Thoracic aorta (tissue), 2 donors: ENCODE results near the gene C11orf91. TPM values are rescaled to one million over a fixed set of nuclear protein-coding genes. Genes with fewer than 3 reads are reported as not detected.

Source experiments
- ATAC-seq: fragments of 150-250 bp; one replicate; pipeline ENCODE4 v1.8.0; 2017; ENCODE audit warnings: low read depth; ENCODE audit not compliant: insufficient number of reproducible peaks, low FRiP score
- DNase-seq: peaks from one replicate; pipeline ENCODE4 v3.0.0-alpha.2; 2020; ENCODE audit warnings: low spot score
- H3K27ac ChIP-seq, 2 donors: fragments of 200-600 bp; sonication (generic); 1 replicate in 1 of 2; 2 replicates in 1 of 2; pipeline ENCODE4 v1.5.1; 2016; ENCODE audit warnings: mild to moderate bottlenecking in 2 of 2, moderate library complexity in 2 of 2
- H3K27me3 ChIP-seq: fragments of 200-600 bp; sonication (generic); replicated peaks from 2 replicates; pipeline ENCODE4 v1.6.0; 2016; ENCODE audit warnings: mild to moderate bottlenecking; ENCODE audit not compliant: insufficient read depth
- H3K36me3 ChIP-seq: fragments of 200-600 bp; sonication (generic); one replicate; pipeline ENCODE4 v1.5.1; 2016
- H3K4me1 ChIP-seq, 2 donors: fragments of 200-600 bp; sonication (generic); 1 replicate in 1 of 2; 2 replicates in 1 of 2; pipeline versions ENCODE4 v1.5.1 to v1.6.0; 2016; ENCODE audit warnings: low read depth in 2 of 2, mild to moderate bottlenecking in 1 of 2; ENCODE audit not compliant: control insufficient read depth in 1 of 2
- H3K4me3 ChIP-seq: fragments of 200-600 bp; sonication (generic); 2 replicates; pipeline ENCODE4 v1.5.1; 2016; ENCODE audit warnings: mild to moderate bottlenecking
- H3K9me3 ChIP-seq: fragments of 200-600 bp; sonication (generic); 2 replicates; pipeline ENCODE4 v1.5.1; 2016
- CTCF ChIP-seq: fragments of 200-600 bp; sonication (generic); IDR thresholded peaks from one replicate; pipeline ENCODE4 v1.5.1; 2019; ENCODE audit warnings: antibody characterized with exemption
- total RNA-seq, 2 donors: library from RNA; depleted of rRNA; stranded (reverse); fragments of >200 nt; gene quantifications; one replicate each; pipeline versions ENCODE4 v1.1.0 to v1.2.3, GENCODE V29; 2016

C11orf91 gene
- total RNA-seq: not detected

GRCh38 chr11:33700502-33701271 lies at the start of gene C11orf91:
C11orf91 (minus strand) TSS chr11:33700826; CDS start chr11:33700740, 86 bp downstream.
- Histone ChIP-seq H3K9me3 (no peaks in the 10 kb centered on the region), H3K36me3 (peaks cover 4% of the 10 kb centered on the region), H3K27ac (peak within 1 kb of the TSS; percentile 0 to 24), H3K27me3 (no peaks in the 10 kb centered on the region), H3K4me3 (peak within 1 kb of the TSS; percentile 85), H3K4me1 (peaks cover 14 to 37% of the 10 kb centered on the region in 2 donors)
- ATAC-seq: peak; percentile 64
- peak; percentile 91 for DNase-seq
- TF ChIP-seq CTCF: no peak

GRCh38 chr11:33747979-33748378 lies 47.4 kb upstream of the C11orf91 start:
- Histone ChIP-seq H3K27ac (no peak overlapping the region), H3K4me1 (peaks cover 0 to 10% of the 10 kb centered on the region in 2 donors), H3K9me3 (no peaks in the 10 kb centered on the region), H3K4me3 (no peak overlapping the region), H3K27me3 (no peaks in the 10 kb centered on the region), H3K36me3 (peaks cover 6% of the 10 kb centered on the region)
- no peak for ATAC-seq
- no peak for TF ChIP-seq CTCF
- no peak for DNase-seq

GRCh38 chr11:33743291-33743690 lies 42.7 kb upstream of the C11orf91 start:
- Histone ChIP-seq H3K4me1 (peaks cover 0 to 9% of the 10 kb centered on the region in 2 donors), H3K27ac (no peak overlapping the region), H3K36me3 (peaks cover 7% of the 10 kb centered on the region), H3K9me3 (no peaks in the 10 kb centered on the region), H3K27me3 (no peaks in the 10 kb centered on the region), H3K4me3 (no peak overlapping the region)
- ATAC-seq: no peak
- no peak for TF ChIP-seq CTCF
- DNase-seq: no peak

- DNase-seq (no peak), ATAC-seq (peak; percentile 27)
- Histone ChIP-seq H3K27ac (no peak overlapping the region), H3K9me3 (no peaks in the 10 kb centered on the region), H3K4me1 (peaks cover 0 to 3% of the 10 kb centered on the region in 2 donors), H3K27me3 (no peaks in the 10 kb centered on the region), H3K36me3 (peaks cover 7% of the 10 kb centered on the region), H3K4me3 (no peak overlapping the region)
- peak; percentile 38 for TF ChIP-seq CTCF
These were observed 41.7 kb upstream of the C11orf91 start for GRCh38 chr11:33742249-33742851.

GRCh38 chr11:33741806-33742205 lies 41.2 kb upstream of the C11orf91 start:
- DNase-seq (no peak), ATAC-seq (no peak)
- H3K4me3 ChIP-seq: no peak overlapping the region
- no peaks in the 10 kb centered on the region for H3K27me3 ChIP-seq
- peaks cover 0 to 8% of the 10 kb centered on the region in 2 donors for H3K4me1 ChIP-seq
- peaks cover 7% of the 10 kb centered on the region for H3K36me3 ChIP-seq
- no peaks in the 10 kb centered on the region for H3K9me3 ChIP-seq
- no peak overlapping the region for H3K27ac ChIP-seq
- TF ChIP-seq CTCF: no peak
